PC-3 (cell line): ENCODE results near the gene SP1.

Experiments
- EZH2 ChIP-seq: fragments of 300-600 bp; sonication (generic); IDR thresholded peaks from one replicate; pipeline ENCODE4 v1.6.1; 2017; ENCODE audit warnings: antibody characterized with exemption, mild to moderate bottlenecking, low read length; ENCODE audit not compliant: unreplicated experiment
- EZH2phosphoT487 ChIP-seq: fragments of 300-600 bp; sonication (generic); IDR thresholded peaks from 2 replicates; pipeline ENCODE4 v1.6.1; 2018; ENCODE audit warnings: mild to moderate bottlenecking, antibody characterized with exemption, low read length, borderline replicate concordance
- TF ChIP-seq, protein P1 (sequence below): fragments of 300-600 bp; sonication (generic); conservative IDR thresholded peaks from 2 replicates; pipeline ENCODE4 v1.5.1; 2017; ENCODE audit warnings: antibody characterized with exemption, low read depth, mild to moderate bottlenecking, low read length

DNA sequence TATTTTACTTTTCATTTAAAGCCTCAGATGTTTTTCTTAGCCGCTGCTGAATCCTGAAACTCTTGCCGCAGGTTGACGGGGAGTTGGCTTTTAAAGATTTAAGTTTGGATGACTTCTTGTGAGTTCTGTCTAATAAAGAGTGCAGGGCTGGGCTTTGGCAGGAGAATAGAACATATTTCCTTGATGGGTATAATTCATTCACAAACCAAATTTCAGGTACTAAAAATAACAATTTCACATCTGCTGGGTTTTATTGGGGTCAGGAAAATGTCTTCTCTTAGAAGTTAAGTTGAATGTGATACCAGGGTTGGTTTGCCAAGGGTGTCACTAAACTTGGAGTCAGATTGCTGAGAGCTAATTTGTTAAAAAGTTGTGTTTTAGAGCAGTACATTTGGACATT lies 9.7 kb downstream of the SP1 start:
- TF ChIP-seq, protein P1, sequence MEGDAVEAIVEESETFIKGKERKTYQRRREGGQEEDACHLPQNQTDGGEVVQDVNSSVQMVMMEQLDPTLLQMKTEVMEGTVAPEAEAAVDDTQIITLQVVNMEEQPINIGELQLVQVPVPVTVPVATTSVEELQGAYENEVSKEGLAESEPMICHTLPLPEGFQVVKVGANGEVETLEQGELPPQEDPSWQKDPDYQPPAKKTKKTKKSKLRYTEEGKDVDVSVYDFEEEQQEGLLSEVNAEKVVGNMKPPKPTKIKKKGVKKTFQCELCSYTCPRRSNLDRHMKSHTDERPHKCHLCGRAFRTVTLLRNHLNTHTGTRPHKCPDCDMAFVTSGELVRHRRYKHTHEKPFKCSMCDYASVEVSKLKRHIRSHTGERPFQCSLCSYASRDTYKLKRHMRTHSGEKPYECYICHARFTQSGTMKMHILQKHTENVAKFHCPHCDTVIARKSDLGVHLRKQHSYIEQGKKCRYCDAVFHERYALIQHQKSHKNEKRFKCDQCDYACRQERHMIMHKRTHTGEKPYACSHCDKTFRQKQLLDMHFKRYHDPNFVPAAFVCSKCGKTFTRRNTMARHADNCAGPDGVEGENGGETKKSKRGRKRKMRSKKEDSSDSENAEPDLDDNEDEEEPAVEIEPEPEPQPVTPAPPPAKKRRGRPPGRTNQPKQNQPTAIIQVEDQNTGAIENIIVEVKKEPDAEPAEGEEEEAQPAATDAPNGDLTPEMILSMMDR, result no peak
- TF ChIP-seq EZH2phosphoT487 (no peak), EZH2 (no peak)
